ENCODE measurements around the gene SMCR8. TPM values are rescaled to one million over a fixed set of nuclear protein-coding genes. Genes with fewer than 3 reads are reported as not detected.
"Not testable (repeated sequence)": the region's sequence is repeated elsewhere in the genome, so short reads cannot be mapped to it uniquely, and the experiment has no call there.

Gene SMCR8
- total RNA-seq, 4 donors from 2014 or later, result 10.9 to 13.0 (median 11.9) TPM

- no peaks in the 10 kb centered on the region for H3K9me3 ChIP-seq
- H3K27ac ChIP-seq, result no peak overlapping the region
- no peaks in the 10 kb centered on the region for H3K4me1 ChIP-seq
- peaks cover 21 to 100% (median 42%) of the 10 kb centered on the region in 3 donors for H3K36me3 ChIP-seq
- DNase-seq, result no peak
- no peaks in the 10 kb centered on the region for H3K27me3 ChIP-seq
- H3K4me3 ChIP-seq, result no peak overlapping the region
- intact Hi-C loops (cut with DNase I), result no loop called here
- 95 to 100% methylated on average over 5 to 10 of the region's 11 CpGs for WGBS, 2 donors
- TF ChIP-seq POLR2A (IDR thresholded peaks at IDR 0.05), result no peak
- no peak for TF ChIP-seq CTCF (IDR thresholded peaks at IDR 0.05)
Observed at GRCh38 chr17:18285296-18285695, 29.8 kb upstream of the SMCR8 start.

- 93 to 95% methylated on average over 11 to 13 of the region's 15 CpGs for whole genome bisulfite sequencing, 2 donors
- TF ChIP-seq POLR2A (IDR thresholded peaks at IDR 0.05), result no peak
- no peak for TF ChIP-seq CTCF (IDR thresholded peaks at IDR 0.05)
- Histone ChIP-seq H3K27me3 (no peaks in the 10 kb centered on the region), H3K36me3 (peaks cover 15 to 100% (median 43%) of the 10 kb centered on the region in 3 donors), H3K9me3 (no peaks in the 10 kb centered on the region), H3K27ac (no peak overlapping the region), H3K4me3 (no peak overlapping the region), H3K4me1 (no peaks in the 10 kb centered on the region)
- intact Hi-C loops (cut with DNase I), result no loop called here
- no peak for DNase-seq
Observed at GRCh38 chr17:18291718-18292540, 23.2 kb upstream of the SMCR8 start.

GRCh38 chr17:18298061-18298460 lies 17.0 kb upstream of the SMCR8 start:
- no CpG with 5 or more reads among the region's 30 CpGs for WGBS, 2 donors
- DNase-seq; H3K4me1 ChIP-seq; H3K27ac ChIP-seq; H3K4me3 ChIP-seq; H3K9me3 ChIP-seq; H3K27me3 ChIP-seq; intact Hi-C loops (cut with DNase I): not testable (repeated sequence)
- H3K36me3 ChIP-seq, result peaks cover 12 to 92% (median 26%) of the 10 kb centered on the region in 3 donors

- Histone ChIP-seq H3K4me3 (no peak overlapping the region), H3K27ac (no peak overlapping the region), H3K27me3 (no peaks in the 10 kb centered on the region), H3K36me3 (peaks cover 12 to 92% (median 41%) of the 10 kb centered on the region in 3 donors), H3K4me1 (no peaks in the 10 kb centered on the region), H3K9me3 (no peaks in the 10 kb centered on the region)
- DNase-seq, result no peak
- TF ChIP-seq CTCF (IDR thresholded peaks at IDR 0.05) (no peak), POLR2A (IDR thresholded peaks at IDR 0.05) (no peak)
- whole genome bisulfite sequencing, 2 donors, result 79 to 83% methylated on average over 8 of the region's 8 CpGs
- intact Hi-C loops (cut with DNase I), result no loop called here
Observed at GRCh38 chr17:18300725-18301480, 14.2 kb upstream of the SMCR8 start.

- H3K4me3 ChIP-seq; intact Hi-C loops (cut with DNase I); H3K4me1 ChIP-seq; DNase-seq; H3K27me3 ChIP-seq; H3K27ac ChIP-seq; H3K9me3 ChIP-seq: not testable (repeated sequence)
- peaks cover 12 to 100% (median 53%) of the 10 kb centered on the region in 3 donors for H3K36me3 ChIP-seq
- 82 to 87% methylated on average over 13 of the region's 13 CpGs for WGBS, 2 donors
Observed at GRCh38 chr17:18303206-18303605, 11.9 kb upstream of the SMCR8 start.

- no peak for DNase-seq
- TF ChIP-seq CTCF (IDR thresholded peaks at IDR 0.05) (no peak), POLR2A (IDR thresholded peaks at IDR 0.05) (no peak)
- no peaks in the 10 kb centered on the region for H3K9me3 ChIP-seq
- intact Hi-C loops (cut with DNase I), result no loop called here
- peaks cover 8 to 26% (median 17%) of the 10 kb centered on the region in 3 donors for H3K4me1 ChIP-seq
- H3K27me3 ChIP-seq, result no peaks in the 10 kb centered on the region
- 91 to 94% methylated on average over 4 of the region's 4 CpGs for WGBS, 2 donors
- H3K36me3 ChIP-seq, result peaks cover 0 to 78% (median 26%) of the 10 kb centered on the region in 3 donors
- H3K4me3 ChIP-seq, result no peak overlapping the region
- H3K27ac ChIP-seq, result no peak overlapping the region
Observed at GRCh38 chr17:18309202-18309601, 5.9 kb upstream of the SMCR8 start.
